HG03575 (cell line): ENCODE measurements around the gene ATP6V0A1.
"Not testable (repeated sequence)": the region's sequence is repeated elsewhere in the genome, so short reads cannot be mapped to it uniquely, and the experiment has no call there.

Source experiments
- ATAC-seq: cut with Tn5 transposase; IDR thresholded peaks from one replicate; pipeline ENCODE4 v1.9.1; 2021; ENCODE audit not compliant: unreplicated experiment, insufficient number of reproducible peaks, low FRiP score; ENCODE audit errors: extremely low read depth

The ATP6V0A1 gene

GRCh38 chr17:42548993-42549755, 90.5 kb downstream of the ATP6V0A1 start:
- no peak for ATAC-seq

- not testable (repeated sequence) for ATAC-seq
Measured at GRCh38 chr17:42552736-42553135, 94.1 kb downstream of the ATP6V0A1 start, which contains the start of gene HSD17B1. TSS of gene HSD17B1 (plus strand) at chr17:42552923. CDS start at chr17:42552934, 11 bp downstream.

- ATAC-seq = no peak
Measured at GRCh38 chr17:42553161-42553818, 94.6 kb downstream of the ATP6V0A1 start.

GRCh38 chr17:42553866-42554249, 95.2 kb downstream of the ATP6V0A1 start:
- no peak for ATAC-seq

- ATAC-seq = no peak
Measured at GRCh38 chr17:42554250-42555121, 95.8 kb downstream of the ATP6V0A1 start.

GRCh38 chr17:42555122-42555622, 96.5 kb downstream of the ATP6V0A1 start:
- ATAC-seq = no peak

GRCh38 chr17:42555961-42556617, 97.4 kb downstream of the ATP6V0A1 start:
- not testable (repeated sequence) for ATAC-seq

GRCh38 chr17:42559075-42559474, 100.4 kb downstream of the ATP6V0A1 start:
- no peak for ATAC-seq

GRCh38 chr17:42560246-42560645, 101.6 kb downstream of the ATP6V0A1 start:
- no peak for ATAC-seq

GRCh38 chr17:42561897-42562387, 103.3 kb downstream of the ATP6V0A1 start, which contains the start of gene COASY:
TSS of gene COASY (plus strand) at chr17:42562148. CDS start at chr17:42562623, 475 bp downstream.
- ATAC-seq = no peak

GRCh38 chr17:42562388-42563142, 103.9 kb downstream of the ATP6V0A1 start:
- no peak for ATAC-seq

- ATAC-seq = no peak
Measured at GRCh38 chr17:42563143-42563509, 104.4 kb downstream of the ATP6V0A1 start.

- no peak for ATAC-seq
Measured at GRCh38 chr17:42563543-42563942, 104.9 kb downstream of the ATP6V0A1 start.

GRCh38 chr17:42563950-42564349, 105.3 kb downstream of the ATP6V0A1 start:
- ATAC-seq = no peak

- no peak for ATAC-seq
Measured at GRCh38 chr17:42564815-42565522, 106.3 kb downstream of the ATP6V0A1 start.

- no peak for ATAC-seq
Measured at GRCh38 chr17:42565523-42566214, 107.0 kb downstream of the ATP6V0A1 start.
